ENCODE measurements around the gene OOSP3. TPM values are rescaled to one million over a fixed set of nuclear protein-coding genes. Genes with fewer than 3 reads are reported as not detected.

OOSP3 gene, protein sequence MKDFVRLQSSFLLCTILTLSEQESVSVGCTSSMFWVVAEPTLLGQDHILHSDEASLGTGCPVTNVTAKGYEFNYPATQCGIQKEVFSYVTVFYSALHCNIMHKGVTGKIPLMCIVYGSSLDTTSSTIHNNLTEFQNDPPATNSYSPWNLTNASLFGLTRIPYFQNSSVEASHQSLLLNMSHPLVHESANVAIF
- not detected for total RNA-seq
- not detected for total RNA-seq (2013)
- total RNA-seq = 0 to 0.11 (median 0) reads per million in 29 experiments

GRCh38 chr11:59878575-59878974 is at the start of gene OOSP3:
Gene OOSP3, plus strand, starts transcription at chr11:59878782. Its CDS starts 27 bp downstream, at chr11:59878809.
- Histone ChIP-seq H3K4me1 (ENCODE audit: control insufficient read depth in 1 of 2, extremely low read depth in 1 of 2, insufficient read depth in 2 of 2, low read length in 2 of 2) (no peaks in the 10 kb centered on the region), H3K9me3 (no peaks in the 10 kb centered on the region), H3K27ac (ENCODE audit: low read length) (no peak within 1 kb of the TSS), H3K36me3 (ENCODE audit: control insufficient read depth in 2 of 2, extremely low read depth in 1 of 2, insufficient read depth in 1 of 2, low read length in 1 of 2) (no peaks in the 10 kb centered on the region), H3K4me3 (ENCODE audit: control insufficient read depth in 1 of 2, extremely low read depth in 1 of 2, low read length in 1 of 2) (no peak within 1 kb of the TSS), H3K27me3 (replicated peaks in 1 of 2; ENCODE audit: control insufficient read depth in 2 of 2, extremely low read depth in 1 of 2, insufficient read depth in 2 of 2, low read length in 1 of 2) (peaks cover 0 to 2% of the 10 kb centered on the region in 2 experiments)
- 87% methylated on average over 3 of the region's 5 CpGs for WGBS (ENCODE audit: insufficient coverage)
- no peak within 1 kb of the TSS for H3K4me3 Mint-ChIP-seq
- DNase-seq (no peak), ATAC-seq (replicated peaks in 1 of 4) (no peak)
- H3K27ac Mint-ChIP-seq = no peak within 1 kb of the TSS
- H3K36me3 Mint-ChIP-seq = no peaks in the 10 kb centered on the region
- no peaks in the 10 kb centered on the region for H3K4me1 Mint-ChIP-seq
- POLR2A ChIA-PET = no interaction called here
- H3K9me3 Mint-ChIP-seq = no peaks in the 10 kb centered on the region
- H3K27me3 Mint-ChIP-seq = peaks cover 13 to 25% of the 10 kb centered on the region in 2 donors
- CTCF ChIA-PET = interaction anchor here in 1 of 2 donors (0.6 kb wide), 1 partner anchor 28 kb away, joined by 3 read pairs; no protein-coding TSS in a partner anchor

GRCh38 chr11:59829358-59829757 is 49.2 kb upstream of the OOSP3 start:
- POLR2A ChIA-PET = no interaction called here
- Histone ChIP-seq H3K9me3 (no peaks in the 10 kb centered on the region), H3K36me3 (ENCODE audit: control insufficient read depth in 2 of 2, extremely low read depth in 1 of 2, insufficient read depth in 1 of 2, low read length in 1 of 2) (no peaks in the 10 kb centered on the region), H3K4me1 (ENCODE audit: control insufficient read depth in 1 of 2, extremely low read depth in 1 of 2, insufficient read depth in 2 of 2, low read length in 2 of 2) (no peaks in the 10 kb centered on the region), H3K4me3 (ENCODE audit: control insufficient read depth in 1 of 2, extremely low read depth in 1 of 2, low read length in 1 of 2) (no peak overlapping the region), H3K27me3 (replicated peaks in 1 of 2; ENCODE audit: control insufficient read depth in 2 of 2, extremely low read depth in 1 of 2, insufficient read depth in 2 of 2, low read length in 1 of 2) (no peaks in the 10 kb centered on the region), H3K27ac (ENCODE audit: low read length) (no peak overlapping the region)
- Mint-ChIP-seq H3K27ac (no peak overlapping the region), H3K4me3 (no peak overlapping the region), H3K36me3 (no peaks in the 10 kb centered on the region), H3K27me3 (peaks cover 0 to 8% of the 10 kb centered on the region in 2 donors), H3K9me3 (no peaks in the 10 kb centered on the region), H3K4me1 (no peaks in the 10 kb centered on the region)
- WGBS (ENCODE audit: insufficient coverage) = no CpG with 5 or more reads among the region's 3 CpGs
- ATAC-seq (replicated peaks in 1 of 4) (no peak), DNase-seq (no peak)
- CTCF ChIA-PET = no interaction called here

GRCh38 chr11:59833602-59834001 is 45.0 kb upstream of the OOSP3 start:
- WGBS (ENCODE audit: insufficient coverage) = 75% methylated on average over 2 of the region's 2 CpGs
- no peaks in the 10 kb centered on the region for H3K36me3 ChIP-seq (ENCODE audit: control insufficient read depth in 2 of 2, extremely low read depth in 1 of 2, insufficient read depth in 1 of 2, low read length in 1 of 2)
- CTCF ChIA-PET = no interaction called here

DNA sequence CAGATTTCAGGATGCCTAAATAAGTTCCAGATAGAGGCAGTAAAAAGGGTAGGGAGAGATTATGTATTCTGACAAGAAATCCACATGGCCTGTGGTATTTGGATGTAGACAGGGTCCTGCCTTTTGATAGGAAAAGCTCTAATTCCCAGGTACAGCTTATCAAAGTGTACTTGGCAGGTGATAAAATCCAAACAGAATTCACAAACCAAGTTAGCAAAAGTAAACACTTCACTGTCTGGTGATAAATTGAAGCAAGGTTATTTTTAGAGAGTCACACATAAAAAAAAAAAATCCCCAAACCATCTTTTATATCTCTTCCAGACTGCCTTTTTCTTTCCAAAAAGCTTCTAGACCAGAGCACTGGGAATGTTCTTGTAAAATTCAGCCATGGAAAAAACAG is 39.0 kb upstream of the OOSP3 start:
- H3K27me3 ChIP-seq (replicated peaks in 1 of 2; ENCODE audit: control insufficient read depth in 2 of 2, extremely low read depth in 1 of 2, insufficient read depth in 2 of 2, low read length in 1 of 2) = no peaks in the 10 kb centered on the region
- no peak overlapping the region for H3K27ac Mint-ChIP-seq
- no peaks in the 10 kb centered on the region for H3K36me3 Mint-ChIP-seq
- no peaks in the 10 kb centered on the region for H3K9me3 Mint-ChIP-seq
- no peak for ATAC-seq (replicated peaks in 1 of 4)
- no peak overlapping the region for H3K4me3 Mint-ChIP-seq
- peaks cover 8 to 13% of the 10 kb centered on the region in 2 donors for H3K27me3 Mint-ChIP-seq
- no peaks in the 10 kb centered on the region for H3K4me1 Mint-ChIP-seq
- ChIA-PET CTCF (no interaction called here), POLR2A (no interaction called here)
- no peak overlapping the region for H3K27ac ChIP-seq (ENCODE audit: low read length)
- no peaks in the 10 kb centered on the region for H3K9me3 ChIP-seq
- no peak for DNase-seq
- no peak overlapping the region for H3K4me3 ChIP-seq (ENCODE audit: control insufficient read depth in 1 of 2, extremely low read depth in 1 of 2, low read length in 1 of 2)
- H3K36me3 ChIP-seq (ENCODE audit: control insufficient read depth in 2 of 2, extremely low read depth in 1 of 2, insufficient read depth in 1 of 2, low read length in 1 of 2) = no peaks in the 10 kb centered on the region
- H3K4me1 ChIP-seq (ENCODE audit: control insufficient read depth in 1 of 2, extremely low read depth in 1 of 2, insufficient read depth in 2 of 2, low read length in 2 of 2) = no peaks in the 10 kb centered on the region

More at GRCh38 chr11:59833602-59834001, 45.0 kb upstream of the OOSP3 start:
- H3K27me3 ChIP-seq (replicated peaks in 1 of 2; ENCODE audit: control insufficient read depth in 2 of 2, extremely low read depth in 1 of 2, insufficient read depth in 2 of 2, low read length in 1 of 2) = no peaks in the 10 kb centered on the region
- no peaks in the 10 kb centered on the region for H3K9me3 Mint-ChIP-seq
- no peaks in the 10 kb centered on the region for H3K4me1 Mint-ChIP-seq
- peaks cover 10 to 13% of the 10 kb centered on the region in 2 donors for H3K27me3 Mint-ChIP-seq
- H3K4me1 ChIP-seq (ENCODE audit: control insufficient read depth in 1 of 2, extremely low read depth in 1 of 2, insufficient read depth in 2 of 2, low read length in 2 of 2) = no peaks in the 10 kb centered on the region
- no peaks in the 10 kb centered on the region for H3K9me3 ChIP-seq
- no peak overlapping the region for H3K27ac Mint-ChIP-seq
- H3K4me3 ChIP-seq (ENCODE audit: control insufficient read depth in 1 of 2, extremely low read depth in 1 of 2, low read length in 1 of 2) = no peak overlapping the region
- no peak overlapping the region for H3K4me3 Mint-ChIP-seq
- ATAC-seq (replicated peaks in 1 of 4) = no peak
- DNase-seq = no peak
- POLR2A ChIA-PET = no interaction called here
- no peak overlapping the region for H3K27ac ChIP-seq (ENCODE audit: low read length)
- H3K36me3 Mint-ChIP-seq = no peaks in the 10 kb centered on the region

GRCh38 chr11:59841514-59841913 is 37.1 kb upstream of the OOSP3 start:
- no peaks in the 10 kb centered on the region for H3K27me3 ChIP-seq (replicated peaks in 1 of 2; ENCODE audit: control insufficient read depth in 2 of 2, extremely low read depth in 1 of 2, insufficient read depth in 2 of 2, low read length in 1 of 2)
- CTCF ChIA-PET = no interaction called here
- no peaks in the 10 kb centered on the region for H3K9me3 Mint-ChIP-seq
- H3K9me3 ChIP-seq = no peaks in the 10 kb centered on the region
- no peak overlapping the region for H3K4me3 ChIP-seq (ENCODE audit: control insufficient read depth in 1 of 2, extremely low read depth in 1 of 2, low read length in 1 of 2)
- no peak overlapping the region for H3K27ac Mint-ChIP-seq
- no peaks in the 10 kb centered on the region for H3K4me1 Mint-ChIP-seq
- H3K36me3 ChIP-seq (ENCODE audit: control insufficient read depth in 2 of 2, extremely low read depth in 1 of 2, insufficient read depth in 1 of 2, low read length in 1 of 2) = no peaks in the 10 kb centered on the region
- H3K27ac ChIP-seq (ENCODE audit: low read length) = no peak overlapping the region
- ATAC-seq (replicated peaks in 1 of 4) (no peak), DNase-seq (no peak)
- POLR2A ChIA-PET = no interaction called here
- H3K27me3 Mint-ChIP-seq = peaks cover 7 to 9% of the 10 kb centered on the region in 2 donors
- 86% methylated on average over 2 of the region's 2 CpGs for WGBS (ENCODE audit: insufficient coverage)
- H3K4me1 ChIP-seq (ENCODE audit: control insufficient read depth in 1 of 2, extremely low read depth in 1 of 2, insufficient read depth in 2 of 2, low read length in 2 of 2) = no peaks in the 10 kb centered on the region
- no peaks in the 10 kb centered on the region for H3K36me3 Mint-ChIP-seq
- no peak overlapping the region for H3K4me3 Mint-ChIP-seq

- 93% methylated on average over 10 of the region's 12 CpGs for WGBS (ENCODE audit: insufficient coverage)
- Histone ChIP-seq H3K9me3 (no peaks in the 10 kb centered on the region), H3K27ac (ENCODE audit: low read length) (no peak overlapping the region), H3K27me3 (replicated peaks in 1 of 2; ENCODE audit: control insufficient read depth in 2 of 2, extremely low read depth in 1 of 2, insufficient read depth in 2 of 2, low read length in 1 of 2) (no peaks in the 10 kb centered on the region), H3K4me1 (ENCODE audit: control insufficient read depth in 1 of 2, extremely low read depth in 1 of 2, insufficient read depth in 2 of 2, low read length in 2 of 2) (no peaks in the 10 kb centered on the region), H3K4me3 (ENCODE audit: control insufficient read depth in 1 of 2, extremely low read depth in 1 of 2, low read length in 1 of 2) (no peak overlapping the region), H3K36me3 (ENCODE audit: control insufficient read depth in 2 of 2, extremely low read depth in 1 of 2, insufficient read depth in 1 of 2, low read length in 1 of 2) (no peaks in the 10 kb centered on the region)
- H3K4me1 Mint-ChIP-seq = no peaks in the 10 kb centered on the region
- DNase-seq (no peak), ATAC-seq (replicated peaks in 1 of 4) (no peak)
- no peak overlapping the region for H3K27ac Mint-ChIP-seq
- H3K9me3 Mint-ChIP-seq = peaks cover 0 to under 1% (median 0%) of the 10 kb centered on the region in 3 donors
- ChIA-PET POLR2A (no interaction called here), CTCF (no interaction called here)
- H3K4me3 Mint-ChIP-seq = no peak overlapping the region
- no peaks in the 10 kb centered on the region for H3K36me3 Mint-ChIP-seq
- peaks cover 1 to 7% of the 10 kb centered on the region in 2 donors for H3K27me3 Mint-ChIP-seq
These were observed 36.3 kb upstream of the OOSP3 start for GRCh38 chr11:59842316-59842715.

DNA sequence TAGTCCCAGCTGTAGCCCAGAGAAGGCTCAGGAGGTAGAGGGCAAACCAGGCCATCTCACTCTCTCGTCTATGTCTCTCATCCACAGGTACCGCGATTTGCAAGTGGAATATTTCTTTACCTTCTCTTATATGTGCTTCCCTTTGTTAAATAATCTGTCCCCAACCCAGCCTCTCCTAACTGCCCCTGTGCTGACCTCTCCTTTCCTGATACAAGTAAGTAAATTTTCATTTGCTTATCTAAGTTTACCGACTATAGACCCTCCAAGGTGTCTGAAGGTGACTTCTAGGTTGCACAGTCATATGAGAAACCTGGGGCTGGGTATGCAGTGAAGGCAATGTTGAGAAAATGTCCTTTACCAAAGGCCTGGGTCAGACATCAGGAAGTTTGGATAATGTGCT is 33.2 kb upstream of the OOSP3 start, which contains the start of gene CBLIF:
CBLIF (minus strand) TSS at position 101 of the 400 bp plus-strand sequence; CDS start at position 55, 46 bp downstream.
- Histone ChIP-seq H3K27me3 (replicated peaks in 1 of 2; ENCODE audit: control insufficient read depth in 2 of 2, extremely low read depth in 1 of 2, insufficient read depth in 2 of 2, low read length in 1 of 2) (no peaks in the 10 kb centered on the region), H3K4me1 (ENCODE audit: control insufficient read depth in 1 of 2, extremely low read depth in 1 of 2, insufficient read depth in 2 of 2, low read length in 2 of 2) (no peaks in the 10 kb centered on the region), H3K27ac (ENCODE audit: low read length) (no peak within 1 kb of the TSS), H3K4me3 (ENCODE audit: control insufficient read depth in 1 of 2, extremely low read depth in 1 of 2, low read length in 1 of 2) (no peak within 1 kb of the TSS), H3K9me3 (no peaks in the 10 kb centered on the region), H3K36me3 (ENCODE audit: control insufficient read depth in 2 of 2, extremely low read depth in 1 of 2, insufficient read depth in 1 of 2, low read length in 1 of 2) (no peaks in the 10 kb centered on the region)
- DNase-seq = no peak
- H3K27ac Mint-ChIP-seq = no peak within 1 kb of the TSS
- H3K4me1 Mint-ChIP-seq = no peaks in the 10 kb centered on the region
- peaks cover 0 to 4% (median 4%) of the 10 kb centered on the region in 3 donors for H3K9me3 Mint-ChIP-seq
- no peaks in the 10 kb centered on the region for H3K36me3 Mint-ChIP-seq
- H3K4me3 Mint-ChIP-seq = no peak within 1 kb of the TSS
- POLR2A ChIA-PET = no interaction called here
- H3K27me3 Mint-ChIP-seq = peaks cover 0 to 3% of the 10 kb centered on the region in 2 donors
- no peak for ATAC-seq (replicated peaks in 1 of 4)
- 81% methylated on average over 3 of the region's 4 CpGs for WGBS (ENCODE audit: insufficient coverage)
- CTCF ChIA-PET = no interaction called here
